SK-N-SH (cell line): ENCODE measurements around the gene RELN. TPM values are rescaled to one million over a fixed set of nuclear protein-coding genes. Genes with fewer than 3 reads are reported as not detected.

ENCODE experiments used
- CTCF ChIA-PET: fragments of 300-600, 350-600 bp; formaldehyde crosslinking; extraction: SDS; loops from one replicate; lab custom pipeline; 2021; lab: Yijun Ruan, JAX
- POLR2A ChIA-PET: fragments of 350-600 bp; sonication (Branson Sonifier 250); formaldehyde crosslinking; extraction: SDS; loops from one replicate; lab custom pipeline; 2020; ENCODE audit warnings: antibody characterized with exemption, inconsistent platforms; lab: Yijun Ruan, JAX
- DNase-seq: peaks from one replicate; pipeline ENCODE4 v3.0.0; 2012
- H2AFZ ChIP-seq: fragments of 200-600 bp; sonication (generic); 2 replicates; pipeline ENCODE4 v1.8.1; 2016; ENCODE audit warnings: antibody characterized with exemption, mild to moderate bottlenecking, low read depth
- H3F3A ChIP-seq: fragments of 200-600 bp; sonication (generic); replicated peaks from 2 replicates; pipeline ENCODE3; 2016; ENCODE audit warnings: antibody characterized with exemption, mild to moderate bottlenecking; ENCODE audit not compliant: insufficient read depth
- H3K27ac ChIP-seq, 2 experiments: fragments of 200-500 bp in 1 of 2; fragments of 200-600 bp in 1 of 2; sonication (Bioruptor generic) in 1 of 2; sonication (generic), shearing (Covaris generic) in 1 of 2; 2 replicates each; pipeline versions ENCODE4 v1.5.1 to v1.6.1; 2014 to 2016; ENCODE audit warnings: low read depth in 2 of 2, inconsistent platforms in 1 of 2, low read length in 1 of 2, mild to moderate bottlenecking in 1 of 2, mixed read lengths in 1 of 2
- H3K27me3 ChIP-seq: fragments of 200-600 bp; sonication (generic), shearing (Covaris generic); 2 replicates; pipeline ENCODE4 v1.6.1; 2016; ENCODE audit warnings: mixed run types; ENCODE audit not compliant: insufficient read depth
- H3K36me3 ChIP-seq, 2 experiments: fragments of 200-500 bp in 1 of 2; fragments of 200-600 bp in 1 of 2; sonication (Bioruptor generic) in 1 of 2; sonication (generic) in 1 of 2; replicated peaks in 1 of 2; 2 replicates each; pipeline versions ENCODE3 to v1.5.1; 2014 to 2016; ENCODE audit warnings: low read length in 1 of 2, mild to moderate bottlenecking in 1 of 2; ENCODE audit not compliant: insufficient read depth in 2 of 2, control insufficient read depth in 1 of 2
- H3K4me1 ChIP-seq, 2 experiments: fragments of 200-500 bp in 1 of 2; fragments of 200-600 bp in 1 of 2; sonication (Bioruptor generic) in 1 of 2; sonication (generic), shearing (Covaris generic) in 1 of 2; 2 replicates each; pipeline versions ENCODE4 v1.5.1 to v1.6.1; 2014 to 2016; ENCODE audit warnings: low read depth in 1 of 2, low read length in 1 of 2, mixed run types in 1 of 2; ENCODE audit not compliant: insufficient read depth in 2 of 2, control insufficient read depth in 1 of 2
- H3K4me2 ChIP-seq: fragments of 200-600 bp; sonication (generic), shearing (Covaris generic); 2 replicates; pipeline ENCODE4 v1.6.1; 2017; ENCODE audit warnings: mixed run types
- H3K4me3 ChIP-seq, 2 experiments: fragments of 200-500 bp in 1 of 2; fragments of 200-600 bp in 1 of 2; sonication (Bioruptor generic) in 1 of 2; sonication (generic), shearing (Covaris generic) in 1 of 2; 2 replicates each; pipeline versions ENCODE4 v1.5.1 to v1.8.1; 2014 to 2016; ENCODE audit warnings: low read depth in 2 of 2, inconsistent platforms in 1 of 2, low read length in 1 of 2, mild to moderate bottlenecking in 1 of 2, mixed read lengths in 1 of 2, moderate library complexity in 1 of 2
- H3K79me2 ChIP-seq: fragments of 200-600 bp; sonication (generic); 2 replicates; pipeline ENCODE4 v1.8.1; 2017; ENCODE audit warnings: mild to moderate bottlenecking; ENCODE audit not compliant: insufficient read depth
- H3K9ac ChIP-seq: fragments of 200-600 bp; sonication (generic); 2 replicates; pipeline ENCODE4 v1.6.1; 2017; ENCODE audit warnings: mixed run types
- H3K9me2 ChIP-seq: fragments of 200-600 bp; sonication (generic); 2 replicates; pipeline ENCODE4 v1.6.1; 2017; ENCODE audit warnings: mixed run types
- H3K9me3 ChIP-seq: fragments of 200-600 bp; sonication (generic); 2 replicates; pipeline ENCODE4 v1.6.1; 2017; ENCODE audit warnings: mixed run types, mild to moderate bottlenecking, moderate library complexity
- H4K20me1 ChIP-seq: fragments of 200-600 bp; sonication (generic); 2 replicates; pipeline ENCODE4 v1.6.1; 2017; ENCODE audit warnings: mild to moderate bottlenecking, mixed run types; ENCODE audit not compliant: insufficient read depth
- CTCF ChIP-seq: fragments of 200-600 bp; sonication (generic); IDR thresholded peaks from 2 replicates; pipeline ENCODE4 v1.6.1; 2017; ENCODE audit warnings: antibody characterized with exemption, mild to moderate bottlenecking, moderate library complexity
- FOXJ3 ChIP-seq: sonication (generic); formaldehyde crosslinking; IDR thresholded peaks from 2 replicates; pipeline ENCODE4 v1.5.1; 2020; ENCODE audit warnings: mild to moderate bottlenecking, missing genetic modification reagents
- PBX3 ChIP-seq: IDR thresholded peaks from 2 replicates; pipeline ENCODE4; 2012
- RCOR1 ChIP-seq: fragments of 150-350 bp; IDR thresholded peaks from 2 replicates; pipeline ENCODE4 v1.6.1; 2017; ENCODE audit warnings: antibody characterized with exemption, low read length
- TEAD4 ChIP-seq: IDR thresholded peaks from 2 replicates; pipeline ENCODE4 v1.4.0; 2012; ENCODE audit warnings: mild to moderate bottlenecking, borderline replicate concordance; ENCODE audit not compliant: insufficient read depth
- ZBTB33 ChIP-seq: IDR thresholded peaks from 2 replicates; pipeline ENCODE4 v1.4.0; 2012; ENCODE audit warnings: low read depth, borderline replicate concordance
- WGBS: methylation state at CpG from one replicate; pipeline ENCODE4 v1.1.6; 2017; ENCODE audit warnings: low lambda C conversion rate; 5-methylcytosine and 5-hydroxymethylcytosine counted together
- polyA plus RNA-seq, 3 experiments: library from polyadenylated mRNA; depleted of rRNA; stranded (reverse); fragments of >200 nt; gene quantifications; 2 replicates each; pipeline ENCODE4 v1.2.3, GENCODE V29; 2012

The RELN gene
- polyA plus RNA-seq, 1 of the 3 experiments (the other 2 are of a cell fraction): 0.02 TPM

DNA sequence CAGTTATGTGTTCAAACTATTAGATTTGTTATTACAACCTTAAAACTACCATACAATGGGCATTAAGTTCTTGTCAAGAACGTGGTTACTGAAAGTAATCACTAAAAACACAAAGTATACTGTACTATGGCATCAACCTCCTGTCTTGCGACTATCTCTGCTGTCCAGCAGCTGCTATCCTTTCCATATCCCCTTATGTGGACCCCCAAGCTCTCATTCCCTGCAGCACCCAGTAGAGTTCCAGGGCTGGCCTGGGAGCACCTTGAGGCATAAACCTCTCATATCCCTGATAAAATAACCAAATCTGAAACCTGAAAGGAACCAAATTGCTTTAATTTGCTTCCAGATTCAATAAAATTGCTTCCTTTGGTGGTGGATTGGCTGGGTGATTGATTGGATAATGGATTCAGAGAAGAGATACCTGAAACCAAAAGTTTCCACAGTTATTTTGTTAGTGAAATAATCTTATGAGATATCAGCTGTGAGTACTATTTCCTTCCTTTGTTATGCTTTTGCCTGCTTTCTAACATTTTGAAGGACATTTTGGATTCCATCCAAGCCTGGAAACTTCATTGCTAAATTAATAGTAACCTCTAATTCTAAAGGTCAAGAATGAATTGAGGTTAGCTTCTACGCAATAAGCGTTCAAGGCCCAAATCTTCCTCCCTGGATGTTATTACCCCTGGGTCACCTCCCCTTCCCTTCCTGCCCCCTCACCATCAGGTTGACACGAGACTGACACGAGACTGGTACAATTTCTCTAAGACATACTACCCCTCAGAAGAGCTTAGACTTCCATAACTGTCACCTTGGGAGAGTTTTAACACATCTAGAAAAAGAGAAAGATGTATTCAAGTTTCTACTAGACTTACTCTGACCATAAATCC is 48.8 kb downstream of the RELN start:
- H3K4me1 ChIP-seq: no peaks in the 10 kb centered on the region
- CTCF ChIA-PET: interaction anchor here (1.3 to 2.7 kb wide), 3 partner anchors 17 to 367 kb away, joined by 3 to 9 read pairs (median 6); no protein-coding TSS in a partner anchor
- DNase-seq: no peak
- H3K27me3 ChIP-seq: no peaks in the 10 kb centered on the region
- POLR2A ChIA-PET: no interaction called here
- no peak overlapping the region for H3K9ac ChIP-seq
- H3K4me2 ChIP-seq: no peak overlapping the region
- no peaks in the 10 kb centered on the region for H3F3A ChIP-seq
- H3K36me3 ChIP-seq: no peaks in the 10 kb centered on the region
- H3K27ac ChIP-seq: no peak overlapping the region
- H4K20me1 ChIP-seq: no peaks in the 10 kb centered on the region
- no peak overlapping the region for H2AFZ ChIP-seq
- H3K4me3 ChIP-seq: no peak overlapping the region
- no peaks in the 10 kb centered on the region for H3K9me2 ChIP-seq
- no peaks in the 10 kb centered on the region for H3K79me2 ChIP-seq
- WGBS: 48% methylated on average over 6 of the region's 6 CpGs
- no peaks in the 10 kb centered on the region for H3K9me3 ChIP-seq
- TF ChIP-seq PBX3: no peak
- TF ChIP-seq, all 33 proteins: peak for 0

- Histone ChIP-seq H3K27me3 (no peaks in the 10 kb centered on the region), H3K27ac (no peak overlapping the region), H3K4me1 (peaks cover 0 to 2% of the 10 kb centered on the region in 2 experiments; a peak in 1 of 4 replicates), H3K4me2 (no peak overlapping the region), H3K9me3 (no peaks in the 10 kb centered on the region), H4K20me1 (no peaks in the 10 kb centered on the region), H2AFZ (no peak overlapping the region)
- TF ChIP-seq TEAD4: no peak
- no peak for TF ChIP-seq CTCF
- no peak for TF ChIP-seq FOXJ3 (CRISPR knock-in tag)
- TF ChIP-seq RCOR1: no peak
- no peak for TF ChIP-seq ZBTB33
- TF ChIP-seq, all 33 proteins: peak for 0
- Histone ChIP-seq H3K9me2 (no peaks in the 10 kb centered on the region), H3F3A (no peaks in the 10 kb centered on the region), H3K36me3 (no peaks in the 10 kb centered on the region), H3K79me2 (no peaks in the 10 kb centered on the region), H3K4me3 (no peak overlapping the region), H3K9ac (no peak overlapping the region)
- no peak for DNase-seq
- ChIA-PET CTCF (interaction anchor here (0.6 kb wide), 1 partner anchor 55 kb away, joined by 3 read pairs; no protein-coding TSS in a partner anchor), POLR2A (no interaction called here)
- WGBS: 59% methylated on average over 3 of the region's 3 CpGs
Measured at GRCh38 chr7:103937680-103938079, 51.8 kb downstream of the RELN start.
